ENCODE data around the gene SUCLG1. TPM values are rescaled to one million over a fixed set of nuclear protein-coding genes. Genes with fewer than 3 reads are reported as not detected.

SUCLG1 gene
- total RNA-seq, 1 donor from 2014 or later, result 85.4 TPM

Other genes starting within 250 kb of the SUCLG1 start
- gene DNAH6, start 57.2 kb upstream of the SUCLG1 start, total RNA-seq, result 0.05 TPM in 1 of 2 replicates, not detected in the other